ENCODE measurements around the gene FLRT1.

Gene FLRT1

DNA sequence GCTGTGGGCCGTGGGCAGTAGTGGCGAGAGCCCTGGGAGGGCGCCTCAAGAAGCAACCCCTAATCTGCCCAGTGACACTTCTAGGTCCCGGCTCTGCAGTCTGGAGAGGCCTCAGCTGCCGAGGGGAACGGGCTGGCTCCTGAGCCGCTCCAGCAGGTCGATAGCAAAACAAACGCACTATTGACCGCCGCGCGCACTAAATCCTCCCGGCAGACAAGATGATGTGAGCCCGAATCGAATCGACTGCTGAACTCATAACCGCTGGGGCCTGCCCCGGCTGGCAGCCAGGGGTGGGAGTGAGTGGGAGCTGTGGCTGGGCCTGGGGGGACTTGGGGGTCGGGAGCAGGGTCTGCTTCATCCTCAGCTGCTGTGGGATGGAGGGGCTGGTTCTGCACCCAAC, 36.1 kb downstream of the FLRT1 start:
- DNase-seq = no peak

DNA sequence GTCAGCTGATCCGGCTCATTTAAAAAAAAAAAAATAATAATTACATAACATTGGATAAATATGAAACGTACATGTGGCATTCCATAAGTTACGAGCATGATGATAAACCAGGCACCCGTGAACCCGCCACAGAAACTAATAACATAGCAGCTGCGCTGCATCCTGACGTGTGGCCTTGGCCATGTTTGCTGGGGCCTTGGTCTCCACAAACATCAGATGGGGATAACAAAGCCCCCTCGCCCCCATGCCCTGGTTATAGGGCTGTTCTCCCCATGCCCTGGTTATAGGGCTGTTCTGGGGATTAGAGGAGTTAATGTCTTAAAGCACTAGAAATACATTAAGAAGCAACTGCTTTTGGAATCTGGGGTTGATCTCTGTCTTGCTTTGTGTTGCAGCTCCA, 36.7 kb downstream of the FLRT1 start:
- no peak for DNase-seq

GRCh38 chr11:64072871-64073270, 37.1 kb downstream of the FLRT1 start:
- no peak for DNase-seq

DNA sequence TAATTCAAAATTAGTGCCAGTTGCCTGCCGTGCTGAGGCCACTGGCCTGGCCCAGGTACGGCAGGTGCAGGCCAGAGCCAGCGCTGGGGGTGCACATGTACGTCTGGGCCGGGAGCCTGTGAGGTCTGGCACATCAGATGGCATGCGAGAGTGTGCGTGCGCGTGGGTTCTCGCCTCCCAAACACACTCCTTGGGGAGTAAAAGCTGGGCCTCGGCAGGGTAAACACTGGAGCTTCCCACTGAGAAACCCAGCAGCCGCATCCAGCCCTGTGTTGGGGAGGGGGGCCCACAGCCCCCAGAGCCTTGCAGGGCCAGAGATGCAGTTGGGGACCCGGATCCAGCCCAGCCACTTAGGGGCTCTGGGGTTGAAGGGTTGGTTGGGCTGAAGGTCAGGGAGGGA, 37.8 kb downstream of the FLRT1 start:
- no peak for DNase-seq

DNA sequence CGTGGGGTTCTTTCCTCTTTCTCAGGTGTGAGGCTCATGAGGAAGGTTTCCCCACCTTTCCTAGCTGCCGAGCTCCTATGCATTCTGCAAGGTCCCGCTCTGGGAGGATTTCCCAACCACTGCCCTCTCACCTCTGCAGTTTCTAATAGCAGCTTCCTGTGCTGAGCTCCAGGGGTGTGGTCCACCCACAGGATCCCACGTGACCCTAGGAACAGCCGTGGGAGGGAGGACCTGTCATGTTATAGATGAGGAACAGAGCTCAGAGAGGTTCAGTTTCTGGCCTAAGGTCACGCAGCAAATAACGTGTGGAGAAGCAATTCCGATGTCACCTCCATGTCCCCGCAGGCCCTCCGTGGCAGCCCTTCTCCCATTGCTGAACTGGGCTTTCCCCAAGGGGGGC, 38.5 kb downstream of the FLRT1 start:
- DNase-seq = no peak

DNA sequence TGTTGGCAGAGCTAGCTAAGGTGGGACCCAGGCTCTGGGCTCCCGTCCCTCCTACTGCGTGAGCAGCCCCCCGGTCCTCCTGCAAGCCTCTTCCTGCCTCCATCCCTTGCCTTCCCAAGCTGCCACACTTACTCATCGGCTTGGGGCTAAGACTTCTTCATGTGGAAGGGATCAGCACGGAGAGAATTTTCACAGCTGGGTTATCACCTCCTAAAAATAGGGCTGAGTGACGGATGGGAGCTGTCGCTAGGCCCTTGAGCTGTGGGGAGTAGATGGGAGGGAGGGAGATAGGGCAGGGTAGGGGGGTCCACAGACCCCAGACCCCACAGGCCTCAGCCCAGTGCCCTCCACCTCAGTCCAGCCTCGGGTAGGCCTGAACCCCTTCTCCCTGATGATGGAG, 41.0 kb downstream of the FLRT1 start:
- no peak for DNase-seq

GRCh38 chr11:64077607-64078006, 41.9 kb downstream of the FLRT1 start:
- DNase-seq = no peak

DNA sequence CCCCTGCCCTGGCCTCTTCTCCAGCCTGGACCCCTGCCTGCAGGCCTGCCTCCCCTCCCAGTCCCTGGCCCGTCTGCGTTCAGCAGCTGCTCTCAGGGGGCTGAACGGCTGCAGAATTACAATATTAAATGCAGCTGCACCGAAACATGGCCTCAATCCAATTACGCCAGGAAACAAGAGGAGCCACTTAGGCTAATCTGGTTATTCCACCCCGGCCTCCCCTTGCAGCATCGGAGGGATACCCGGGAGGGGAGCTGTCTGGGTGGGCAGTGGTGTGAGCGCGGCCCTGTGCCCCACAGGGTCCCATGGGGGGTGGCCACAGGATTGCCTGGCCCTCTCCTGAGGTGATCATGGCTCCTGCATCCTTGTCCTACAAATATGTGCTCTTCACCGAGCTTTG, 42.6 kb downstream of the FLRT1 start:
- no peak for DNase-seq

- DNase-seq = no peak
These were observed 43.2 kb downstream of the FLRT1 start for GRCh38 chr11:64078905-64079304.

GRCh38 chr11:64080390-64080789, 44.7 kb downstream of the FLRT1 start:
- no peak for DNase-seq

- DNase-seq = no peak
These were observed 46.2 kb downstream of the FLRT1 start for GRCh38 chr11:64081745-64082442.

GRCh38 chr11:64083398-64084080, 47.8 kb downstream of the FLRT1 start:
- no peak for DNase-seq

DNA sequence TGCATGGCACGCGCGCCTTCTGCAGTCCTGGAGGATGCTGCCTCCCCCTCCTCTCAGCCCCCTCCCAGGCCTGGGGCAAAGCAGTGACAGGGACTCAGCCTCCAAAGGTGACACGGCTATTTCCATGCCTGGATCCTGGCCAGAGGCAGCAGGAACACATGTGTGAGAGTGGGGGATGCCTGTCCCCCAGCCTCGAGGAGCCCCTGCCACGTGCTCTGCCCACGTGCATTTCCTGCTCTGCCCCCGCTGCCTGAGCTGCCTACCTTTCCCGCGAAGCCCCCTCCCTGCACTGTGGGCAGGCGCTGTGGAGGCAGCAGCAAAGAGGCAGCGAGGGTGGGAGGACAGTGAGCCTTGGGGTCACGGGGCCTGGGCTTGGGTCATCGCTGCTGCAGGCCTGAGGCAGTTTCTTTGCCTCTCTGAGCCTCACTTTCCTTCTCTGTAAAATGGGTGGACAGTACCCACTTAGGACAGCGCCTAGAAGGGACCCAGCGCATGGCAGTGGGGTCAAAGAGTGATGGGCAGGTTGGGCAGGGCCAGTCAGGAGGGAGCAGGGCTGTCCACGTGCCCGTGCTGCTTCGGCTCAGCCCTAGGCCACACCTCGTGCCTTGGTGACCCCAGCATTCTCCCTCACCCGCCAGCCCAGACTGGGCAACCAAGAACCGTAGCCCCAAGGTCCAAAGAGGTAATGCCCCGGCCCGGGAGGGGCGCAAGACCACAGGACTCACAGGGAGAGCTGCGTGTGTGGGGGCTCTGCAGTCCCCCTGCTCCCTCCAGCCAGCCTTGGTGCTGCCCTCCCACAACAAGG, 48.6 kb downstream of the FLRT1 start:
- DNase-seq = no peak

GRCh38 chr11:64084951-64085710, 49.4 kb downstream of the FLRT1 start:
- DNase-seq = no peak
